ENCODE measurements around the gene EXOC4.
"Not testable (repeated sequence)": the region's sequence is repeated elsewhere in the genome, so short reads cannot be mapped to it uniquely, and the experiment has no call there.

EXOC4 gene

GRCh38 chr7:133625046-133625445 lies 372.2 kb downstream of the EXOC4 start:
- no peak for DNase-seq (ENCODE audit: low read depth)

GRCh38 chr7:133629701-133630100 lies 376.8 kb downstream of the EXOC4 start:
- DNase-seq (ENCODE audit: low read depth), result no peak

GRCh38 chr7:133633055-133633454 lies 380.2 kb downstream of the EXOC4 start:
- DNase-seq (ENCODE audit: low read depth), result no peak

- DNase-seq (ENCODE audit: low read depth), result no peak
These were observed 382.7 kb downstream of the EXOC4 start for GRCh38 chr7:133635541-133635940.

- no peak for DNase-seq (ENCODE audit: low read depth)
These were observed 386.0 kb downstream of the EXOC4 start for GRCh38 chr7:133638857-133639256.

- no peak for DNase-seq (ENCODE audit: low read depth)
These were observed 388.6 kb downstream of the EXOC4 start for GRCh38 chr7:133641436-133641835.

- no peak for DNase-seq (ENCODE audit: low read depth)
These were observed 390.0 kb downstream of the EXOC4 start for GRCh38 chr7:133642907-133643306.

GRCh38 chr7:133643652-133644051 lies 390.8 kb downstream of the EXOC4 start:
- not testable (repeated sequence) for DNase-seq (ENCODE audit: low read depth)

GRCh38 chr7:133645884-133646391 lies 393.1 kb downstream of the EXOC4 start:
- no peak for DNase-seq (ENCODE audit: low read depth)

GRCh38 chr7:133646472-133647315 lies 393.8 kb downstream of the EXOC4 start:
- no peak for DNase-seq (ENCODE audit: low read depth)

- DNase-seq (ENCODE audit: low read depth), result no peak
These were observed 396.7 kb downstream of the EXOC4 start for GRCh38 chr7:133649593-133649992.

- DNase-seq (ENCODE audit: low read depth), result no peak
These were observed 397.2 kb downstream of the EXOC4 start for GRCh38 chr7:133650069-133650468.

- no peak for DNase-seq (ENCODE audit: low read depth)
These were observed 397.8 kb downstream of the EXOC4 start for GRCh38 chr7:133650487-133651300.

GRCh38 chr7:133652547-133652946 lies 399.7 kb downstream of the EXOC4 start:
- DNase-seq (ENCODE audit: low read depth), result no peak

GRCh38 chr7:133654547-133654946 lies 401.7 kb downstream of the EXOC4 start:
- DNase-seq (ENCODE audit: low read depth), result no peak

GRCh38 chr7:133662276-133662675 lies 409.4 kb downstream of the EXOC4 start:
- no peak for DNase-seq (ENCODE audit: low read depth)

- no peak for DNase-seq (ENCODE audit: low read depth)
These were observed 410.0 kb downstream of the EXOC4 start for GRCh38 chr7:133662830-133663229.

- DNase-seq (ENCODE audit: low read depth), result no peak
These were observed 411.6 kb downstream of the EXOC4 start for GRCh38 chr7:133664528-133664927.

GRCh38 chr7:133668296-133669060 lies 415.6 kb downstream of the EXOC4 start:
- no peak for DNase-seq (ENCODE audit: low read depth)

- no peak for DNase-seq (ENCODE audit: low read depth)
These were observed 416.2 kb downstream of the EXOC4 start for GRCh38 chr7:133669061-133669455.

- DNase-seq (ENCODE audit: low read depth), result no peak
These were observed 417.4 kb downstream of the EXOC4 start for GRCh38 chr7:133670250-133670649.

- no peak for DNase-seq (ENCODE audit: low read depth)
These were observed 420.0 kb downstream of the EXOC4 start for GRCh38 chr7:133672866-133673265.

Measured in HS-27A (cell line).